GM18867 (cell line): Measurements from ENCODE around the gene TAGLN2.
A peak's percentile ranks its signal among the peaks of the same experiment; 100 is the strongest.

Experiments
- ATAC-seq: cut with Tn5 transposase; IDR thresholded peaks from one replicate; pipeline ENCODE4 v1.9.1; 2021; ENCODE audit warnings: mild to moderate bottlenecking, moderate library complexity; ENCODE audit not compliant: unreplicated experiment

The TAGLN2 gene

DNA sequence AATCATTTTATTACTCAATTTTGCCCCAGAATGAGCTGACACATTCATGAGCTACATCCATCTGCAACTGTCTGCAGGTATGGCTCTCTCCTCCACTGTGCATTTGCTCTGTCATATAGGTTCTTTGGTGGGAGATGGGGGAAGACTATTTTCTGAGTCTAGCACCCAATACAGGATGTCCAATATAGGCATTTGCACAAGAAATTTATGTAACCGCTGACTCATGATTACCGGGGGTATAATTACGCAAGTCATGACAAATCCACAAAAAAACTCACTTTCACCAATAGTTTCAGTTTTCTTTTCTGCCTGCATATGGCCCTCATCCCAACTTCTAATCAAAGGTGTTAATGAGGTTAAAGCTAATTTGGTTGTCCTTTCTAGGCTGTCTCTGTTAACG lies 45.3 kb downstream of the TAGLN2 start:
- ATAC-seq = no peak

DNA sequence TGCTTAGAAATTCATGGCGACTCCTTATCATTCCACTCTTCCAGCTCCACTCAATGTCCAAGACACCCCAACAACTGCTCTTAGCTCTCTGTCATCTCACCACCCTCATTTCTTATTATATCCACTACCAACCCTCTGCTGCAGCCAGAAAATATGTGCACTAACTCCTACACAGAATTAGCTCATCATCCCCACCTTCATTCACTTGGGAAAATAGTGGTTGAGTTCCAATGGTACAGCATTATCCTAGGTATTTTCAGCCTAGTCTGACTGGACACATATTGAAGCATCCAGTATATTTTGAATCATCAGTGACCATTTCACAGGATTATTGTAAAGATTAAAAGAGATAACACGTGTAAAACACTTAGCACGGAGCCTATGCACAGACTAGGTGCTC lies 46.2 kb downstream of the TAGLN2 start:
- no peak for ATAC-seq

DNA sequence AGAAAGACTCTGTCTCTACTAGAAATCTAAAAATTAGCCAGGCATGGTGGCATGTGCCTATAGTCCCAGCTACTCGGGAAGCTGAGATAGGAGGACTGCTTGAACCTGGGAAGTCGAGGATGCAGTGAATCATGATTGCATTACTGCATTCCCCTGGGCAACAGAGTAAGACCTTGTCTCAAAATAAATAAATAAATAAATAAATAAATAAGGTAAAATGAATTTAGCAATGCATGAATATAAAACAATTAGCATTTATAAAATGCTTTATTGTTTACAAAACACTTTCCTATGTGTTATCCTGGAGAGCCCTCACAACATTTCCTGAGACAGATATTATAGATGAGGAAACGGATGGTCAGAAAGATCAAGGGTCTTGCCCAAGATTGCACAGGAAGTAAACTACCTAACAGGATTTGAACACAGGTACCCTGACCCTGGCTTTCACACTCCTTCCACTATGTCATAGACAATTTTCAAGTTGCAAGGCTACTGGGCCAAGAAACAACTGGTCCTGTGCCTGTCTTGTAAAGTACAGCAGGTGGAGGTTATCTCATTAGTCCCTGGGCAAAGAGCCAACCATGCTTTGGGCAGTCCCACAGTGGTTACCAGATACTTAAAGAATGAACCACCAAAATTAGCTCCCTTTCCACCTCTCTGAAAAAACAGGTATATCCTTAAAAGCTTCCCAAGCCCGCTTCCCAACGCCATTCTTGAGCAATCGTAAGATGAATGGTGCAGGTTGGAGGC lies 47.4 kb downstream of the TAGLN2 start:
- ATAC-seq = no peak

- ATAC-seq = no peak
These were observed 51.7 kb downstream of the TAGLN2 start for GRCh38 chr1:159873530-159874143.

GRCh38 chr1:159872891-159873290 lies 52.4 kb downstream of the TAGLN2 start:
- ATAC-seq = no peak

DNA sequence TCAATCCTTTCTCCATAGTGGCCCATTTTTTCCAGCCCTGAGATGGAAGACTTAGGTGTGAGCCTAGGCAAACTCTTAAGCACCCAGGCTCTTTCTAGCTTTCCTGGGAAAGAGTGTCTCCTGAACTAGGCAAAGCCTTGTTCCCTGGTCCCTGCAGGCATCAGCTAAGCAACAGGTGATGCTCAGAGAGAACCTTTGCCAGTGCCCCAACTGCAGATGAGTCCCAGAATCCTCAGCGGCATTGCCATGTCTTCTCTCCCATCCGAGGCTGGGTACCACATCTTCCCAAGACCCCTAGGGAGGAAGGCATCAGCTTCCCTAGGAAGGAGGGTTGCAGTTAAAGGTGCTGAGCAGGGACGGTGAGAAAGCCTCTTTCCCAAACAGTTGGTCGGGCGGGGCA lies 54.6 kb downstream of the TAGLN2 start:
- no peak for ATAC-seq

GRCh38 chr1:159869607-159870006 lies 55.7 kb downstream of the TAGLN2 start:
- ATAC-seq = no peak

DNA sequence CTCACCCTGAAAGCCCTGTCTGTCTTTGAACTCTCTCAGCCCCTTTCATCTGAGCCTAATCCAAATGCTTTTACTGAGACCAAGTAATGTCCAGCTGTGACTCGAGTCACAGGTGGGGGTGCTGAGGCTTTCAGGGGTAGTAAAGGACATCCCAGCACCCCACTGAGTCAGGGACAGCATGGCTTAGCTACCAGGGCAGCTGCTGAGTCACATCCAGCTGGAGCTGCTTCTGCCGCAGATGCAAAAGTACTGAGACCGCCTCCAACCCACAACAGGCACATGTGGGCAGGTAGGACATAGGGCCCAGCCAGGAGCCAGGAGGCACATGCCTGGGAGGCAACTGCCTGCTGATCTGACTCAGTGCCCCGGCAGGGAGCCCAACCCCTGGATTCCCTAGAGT lies 56.1 kb downstream of the TAGLN2 start:
- ATAC-seq = peak; percentile 48

- ATAC-seq = no peak
These were observed 56.5 kb downstream of the TAGLN2 start for GRCh38 chr1:159868766-159869165.
